ENCODE data around the gene PPT1. TPM values are rescaled to one million over a fixed set of nuclear protein-coding genes. Genes with fewer than 3 reads are reported as not detected.
"Not testable (repeated sequence)": the region's sequence is repeated elsewhere in the genome, so short reads cannot be mapped to it uniquely, and the experiment has no call there.

The PPT1 gene
- total RNA-seq, 1 donor from 2014 or later: 33.4 TPM

GRCh38 chr1:40094466-40095110 is 2.5 kb downstream of the PPT1 start:
- Histone ChIP-seq H3K9ac (ENCODE audit: low read depth in 1 of 3, low read length in 3 of 3) (no peak overlapping the region), H3K9me3 (ENCODE audit: control insufficient read depth in 3 of 3, low read length in 3 of 3) (no peaks in the 10 kb centered on the region), H3K36me3 (ENCODE audit: control insufficient read depth in 3 of 3, insufficient read depth in 3 of 3, low read length in 3 of 3) (peaks cover 13 to 25% (median 21%) of the 10 kb centered on the region in 3 donors), H3K27ac (ENCODE audit: low read depth, low read length) (no peak overlapping the region), H3K4me1 (ENCODE audit: control insufficient read depth in 3 of 3, insufficient read depth in 3 of 3, low read length in 3 of 3) (peaks cover 11 to 15% (median 11%) of the 10 kb centered on the region in 3 donors), H3K27me3 (ENCODE audit: control insufficient read depth in 3 of 3, insufficient read depth in 3 of 3, low read length in 3 of 3) (no peaks in the 10 kb centered on the region), H3K4me3 (ENCODE audit: low read length in 3 of 3) (no peak overlapping the region)

GRCh38 chr1:40092706-40093639 is 4.1 kb downstream of the PPT1 start:
- Histone ChIP-seq H3K36me3 (ENCODE audit: control insufficient read depth in 3 of 3, insufficient read depth in 3 of 3, low read length in 3 of 3) (peaks cover 13 to 41% (median 33%) of the 10 kb centered on the region in 3 donors), H3K27me3 (ENCODE audit: control insufficient read depth in 3 of 3, insufficient read depth in 3 of 3, low read length in 3 of 3) (no peaks in the 10 kb centered on the region), H3K9ac (ENCODE audit: low read depth in 1 of 3, low read length in 3 of 3) (no peak overlapping the region), H3K27ac (ENCODE audit: low read depth, low read length) (no peak overlapping the region), H3K9me3 (ENCODE audit: control insufficient read depth in 3 of 3, low read length in 3 of 3) (no peaks in the 10 kb centered on the region), H3K4me1 (ENCODE audit: control insufficient read depth in 3 of 3, insufficient read depth in 3 of 3, low read length in 3 of 3) (peaks cover 11 to 15% (median 11%) of the 10 kb centered on the region in 3 donors), H3K4me3 (ENCODE audit: low read length in 3 of 3) (no peak overlapping the region)

DNA sequence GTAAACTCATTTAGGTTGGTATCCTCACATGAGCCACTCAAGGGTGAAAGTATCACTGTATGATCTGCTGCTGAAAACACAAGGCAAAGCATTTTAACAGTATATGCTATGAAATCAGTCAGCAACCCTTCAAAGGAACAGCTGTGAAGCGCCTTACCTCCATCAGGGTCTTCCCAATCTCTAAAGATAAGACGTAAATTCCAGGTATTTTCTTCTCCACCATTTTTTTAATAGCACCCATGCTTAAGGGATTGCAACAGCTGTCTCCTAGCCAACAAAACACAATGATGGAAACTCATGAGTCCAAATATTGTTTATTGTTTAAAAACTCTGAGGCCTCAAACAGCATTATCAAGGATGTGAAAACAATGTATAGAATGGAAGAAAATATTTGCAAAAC is 4.8 kb downstream of the PPT1 start:
- peaks cover 6 to 10% (median 6%) of the 10 kb centered on the region in 3 donors for H3K4me1 ChIP-seq (ENCODE audit: control insufficient read depth in 3 of 3, insufficient read depth in 3 of 3, low read length in 3 of 3)
- H3K27me3 ChIP-seq (ENCODE audit: control insufficient read depth in 3 of 3, insufficient read depth in 3 of 3, low read length in 3 of 3): no peaks in the 10 kb centered on the region
- no peak overlapping the region for H3K27ac ChIP-seq (ENCODE audit: low read depth, low read length)
- no peak overlapping the region for H3K9ac ChIP-seq (ENCODE audit: low read depth in 1 of 3, low read length in 3 of 3)
- no peak overlapping the region for H3K4me3 ChIP-seq (ENCODE audit: low read length in 3 of 3)
- peaks cover 15 to 45% (median 33%) of the 10 kb centered on the region in 3 donors for H3K36me3 ChIP-seq (ENCODE audit: control insufficient read depth in 3 of 3, insufficient read depth in 3 of 3, low read length in 3 of 3)
- no peaks in the 10 kb centered on the region for H3K9me3 ChIP-seq (ENCODE audit: control insufficient read depth in 3 of 3, low read length in 3 of 3)

GRCh38 chr1:40090652-40091355 is 6.2 kb downstream of the PPT1 start:
- H3K27ac ChIP-seq (ENCODE audit: low read depth, low read length): no peak overlapping the region
- H3K9me3 ChIP-seq (ENCODE audit: control insufficient read depth in 3 of 3, low read length in 3 of 3): no peaks in the 10 kb centered on the region
- peaks cover 0 to 4% (median 0%) of the 10 kb centered on the region in 3 donors for H3K4me1 ChIP-seq (ENCODE audit: control insufficient read depth in 3 of 3, insufficient read depth in 3 of 3, low read length in 3 of 3)
- no peaks in the 10 kb centered on the region for H3K27me3 ChIP-seq (ENCODE audit: control insufficient read depth in 3 of 3, insufficient read depth in 3 of 3, low read length in 3 of 3)
- no peak overlapping the region for H3K9ac ChIP-seq (ENCODE audit: low read depth in 1 of 3, low read length in 3 of 3)
- no peak overlapping the region for H3K4me3 ChIP-seq (ENCODE audit: low read length in 3 of 3)
- peaks cover 22 to 45% (median 42%) of the 10 kb centered on the region in 3 donors for H3K36me3 ChIP-seq (ENCODE audit: control insufficient read depth in 3 of 3, insufficient read depth in 3 of 3, low read length in 3 of 3)

- not testable (repeated sequence) for H3K9me3 ChIP-seq (ENCODE audit: control insufficient read depth in 3 of 3, low read length in 3 of 3); H3K27ac ChIP-seq (ENCODE audit: low read depth, low read length); H3K9ac ChIP-seq (ENCODE audit: low read depth in 1 of 3, low read length in 3 of 3); H3K27me3 ChIP-seq (ENCODE audit: control insufficient read depth in 3 of 3, insufficient read depth in 3 of 3, low read length in 3 of 3); H3K4me1 ChIP-seq (ENCODE audit: control insufficient read depth in 3 of 3, insufficient read depth in 3 of 3, low read length in 3 of 3); H3K4me3 ChIP-seq (ENCODE audit: low read length in 3 of 3)
- peaks cover 14 to 28% (median 21%) of the 10 kb centered on the region in 3 donors for H3K36me3 ChIP-seq (ENCODE audit: control insufficient read depth in 3 of 3, insufficient read depth in 3 of 3, low read length in 3 of 3)
Measured at GRCh38 chr1:40084750-40085149, 12.3 kb downstream of the PPT1 start.

- Histone ChIP-seq H3K27me3 (ENCODE audit: control insufficient read depth in 3 of 3, insufficient read depth in 3 of 3, low read length in 3 of 3) (no peaks in the 10 kb centered on the region), H3K27ac (ENCODE audit: low read depth, low read length) (no peak overlapping the region), H3K9me3 (ENCODE audit: control insufficient read depth in 3 of 3, low read length in 3 of 3) (no peaks in the 10 kb centered on the region), H3K4me1 (ENCODE audit: control insufficient read depth in 3 of 3, insufficient read depth in 3 of 3, low read length in 3 of 3) (no peaks in the 10 kb centered on the region), H3K4me3 (ENCODE audit: low read length in 3 of 3) (no peak overlapping the region), H3K9ac (ENCODE audit: low read depth in 1 of 3, low read length in 3 of 3) (no peak overlapping the region), H3K36me3 (ENCODE audit: control insufficient read depth in 3 of 3, insufficient read depth in 3 of 3, low read length in 3 of 3) (peaks cover 4 to 28% (median 16%) of the 10 kb centered on the region in 3 donors)
Measured at GRCh38 chr1:40081871-40082270, 15.2 kb downstream of the PPT1 start.

GRCh38 chr1:40079774-40080400 is 17.2 kb downstream of the PPT1 start:
- Histone ChIP-seq H3K9ac (ENCODE audit: low read depth in 1 of 3, low read length in 3 of 3) (no peak overlapping the region), H3K36me3 (ENCODE audit: control insufficient read depth in 3 of 3, insufficient read depth in 3 of 3, low read length in 3 of 3) (peaks cover 9 to 21% (median 11%) of the 10 kb centered on the region in 3 donors)

DNA sequence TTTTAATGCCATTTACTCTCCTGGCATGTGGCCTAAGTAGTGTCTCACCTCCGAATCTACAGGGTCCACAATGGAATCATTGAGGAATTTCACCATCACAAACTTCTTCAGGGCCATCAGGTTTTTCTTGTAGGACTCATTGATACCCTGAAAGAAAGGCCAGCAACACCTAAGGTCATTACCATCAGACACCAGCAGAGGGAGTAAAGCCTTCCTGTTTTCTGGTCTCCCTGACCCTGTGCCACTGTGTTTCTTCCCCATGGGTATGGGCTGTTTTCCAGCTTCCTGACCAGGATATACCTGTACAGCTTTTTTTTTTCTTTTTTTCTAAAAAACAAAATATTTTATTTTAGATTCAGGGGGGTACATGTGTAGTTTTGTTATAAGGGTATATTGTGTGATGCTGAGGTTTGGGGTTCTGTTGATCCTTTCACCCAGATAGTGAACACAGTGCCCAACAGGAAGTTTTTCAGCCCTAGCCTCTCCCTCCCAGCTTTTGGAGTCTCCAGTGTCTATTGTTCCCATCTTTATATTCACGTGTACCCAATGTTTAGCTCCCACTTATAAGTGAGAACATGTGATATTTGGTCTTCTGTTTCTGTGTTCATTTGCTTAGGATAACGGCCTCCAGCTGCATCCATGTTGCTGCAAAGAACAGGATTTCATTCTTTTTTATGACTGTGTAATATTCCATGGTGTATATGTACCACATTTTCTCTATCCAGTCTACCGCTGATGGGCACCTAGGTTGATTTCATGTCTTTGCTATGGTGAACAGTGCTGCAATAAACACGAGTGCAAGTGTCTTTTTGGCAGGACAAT is 18.3 kb downstream of the PPT1 start:
- H3K27ac ChIP-seq (ENCODE audit: low read depth, low read length): no peak overlapping the region
- H3K36me3 ChIP-seq (ENCODE audit: control insufficient read depth in 3 of 3, insufficient read depth in 3 of 3, low read length in 3 of 3): peaks cover 12 to 23% (median 19%) of the 10 kb centered on the region in 3 donors

More at GRCh38 chr1:40079774-40080400, 17.2 kb downstream of the PPT1 start:
- H3K9me3 ChIP-seq (ENCODE audit: control insufficient read depth in 3 of 3, low read length in 3 of 3): no peaks in the 10 kb centered on the region
- H3K4me3 ChIP-seq (ENCODE audit: low read length in 3 of 3): no peak overlapping the region
- H3K27ac ChIP-seq (ENCODE audit: low read depth, low read length): no peak overlapping the region
- no peaks in the 10 kb centered on the region for H3K27me3 ChIP-seq (ENCODE audit: control insufficient read depth in 3 of 3, insufficient read depth in 3 of 3, low read length in 3 of 3)
- peaks cover 0 to 3% (median 0%) of the 10 kb centered on the region in 3 donors for H3K4me1 ChIP-seq (ENCODE audit: control insufficient read depth in 3 of 3, insufficient read depth in 3 of 3, low read length in 3 of 3)

GRCh38 chr1:40076895-40077312 is 20.1 kb downstream of the PPT1 start:
- no peaks in the 10 kb centered on the region for H3K27me3 ChIP-seq (ENCODE audit: control insufficient read depth in 3 of 3, insufficient read depth in 3 of 3, low read length in 3 of 3)
- H3K9me3 ChIP-seq (ENCODE audit: control insufficient read depth in 3 of 3, low read length in 3 of 3): no peaks in the 10 kb centered on the region
- H3K4me3 ChIP-seq (ENCODE audit: low read length in 3 of 3): no peak overlapping the region
- peaks cover 20 to 39% (median 37%) of the 10 kb centered on the region in 3 donors for H3K36me3 ChIP-seq (ENCODE audit: control insufficient read depth in 3 of 3, insufficient read depth in 3 of 3, low read length in 3 of 3)
- H3K4me1 ChIP-seq (ENCODE audit: control insufficient read depth in 3 of 3, insufficient read depth in 3 of 3, low read length in 3 of 3): peaks cover 0 to 3% (median 0%) of the 10 kb centered on the region in 3 donors
- H3K9ac ChIP-seq (ENCODE audit: low read depth in 1 of 3, low read length in 3 of 3): no peak overlapping the region
- peak overlapping the region; percentile 58 for H3K27ac ChIP-seq (ENCODE audit: low read depth, low read length)

More for the DNA sequence above, 18.3 kb downstream of the PPT1 start:
- Histone ChIP-seq H3K4me1 (ENCODE audit: control insufficient read depth in 3 of 3, insufficient read depth in 3 of 3, low read length in 3 of 3) (peaks cover 0 to 3% (median 0%) of the 10 kb centered on the region in 3 donors), H3K9ac (ENCODE audit: low read depth in 1 of 3, low read length in 3 of 3) (no peak overlapping the region), H3K4me3 (ENCODE audit: low read length in 3 of 3) (no peak overlapping the region), H3K27me3 (ENCODE audit: control insufficient read depth in 3 of 3, insufficient read depth in 3 of 3, low read length in 3 of 3) (no peaks in the 10 kb centered on the region), H3K9me3 (ENCODE audit: control insufficient read depth in 3 of 3, low read length in 3 of 3) (no peaks in the 10 kb centered on the region)

Data from skeletal muscle tissue (tissue), 4 donors.